Measurements from ENCODE around the gene CCDC28B.
A peak's percentile ranks its signal among the peaks of the same experiment; 100 is the strongest.

The CCDC28B gene

GRCh38 chr1:32221980-32222755 lies 21.8 kb downstream of the CCDC28B start, which contains the start of the genes EIF3I and TMEM234:
Gene EIF3I (plus strand): TSS chr1:32222407. CDS start chr1:32222442, 35 bp downstream.
Gene TMEM234 (minus strand): TSS chr1:32222353. CDS start chr1:32222322, 31 bp downstream.
- DNase-seq (ENCODE audit: low read depth, low spot score), result peak; percentile 65

GRCh38 chr1:32223683-32224082 lies 23.3 kb downstream of the CCDC28B start:
- DNase-seq (ENCODE audit: low read depth, low spot score), result no peak

- no peak for DNase-seq (ENCODE audit: low read depth, low spot score)
Measured at GRCh38 chr1:32224285-32224684, 23.9 kb downstream of the CCDC28B start.

- no peak for DNase-seq (ENCODE audit: low read depth, low spot score)
Measured at GRCh38 chr1:32228771-32229170, 28.4 kb downstream of the CCDC28B start.

GRCh38 chr1:32231843-32232432 lies 31.5 kb downstream of the CCDC28B start:
- DNase-seq (ENCODE audit: low read depth, low spot score), result no peak

GRCh38 chr1:32232558-32233304 lies 32.3 kb downstream of the CCDC28B start:
- DNase-seq (ENCODE audit: low read depth, low spot score), result no peak

- DNase-seq (ENCODE audit: low read depth, low spot score), result no peak
Measured at GRCh38 chr1:32234792-32235191, 34.4 kb downstream of the CCDC28B start.

- DNase-seq (ENCODE audit: low read depth, low spot score), result no peak
Measured at GRCh38 chr1:32239337-32239736, 38.9 kb downstream of the CCDC28B start.

GRCh38 chr1:32239790-32240139 lies 39.4 kb downstream of the CCDC28B start:
- DNase-seq (ENCODE audit: low read depth, low spot score), result no peak

GRCh38 chr1:32240140-32240951 lies 40.0 kb downstream of the CCDC28B start:
- DNase-seq (ENCODE audit: low read depth, low spot score), result no peak

- DNase-seq (ENCODE audit: low read depth, low spot score), result no peak
Measured at GRCh38 chr1:32241001-32241763, 40.8 kb downstream of the CCDC28B start.

GRCh38 chr1:32242341-32242851 lies 42.0 kb downstream of the CCDC28B start:
- no peak for DNase-seq (ENCODE audit: low read depth, low spot score)

GRCh38 chr1:32246888-32247273 lies 46.5 kb downstream of the CCDC28B start, which contains the start of gene FAM167B:
Gene FAM167B (plus strand): TSS chr1:32247222. CDS start chr1:32247422, 200 bp downstream.
- DNase-seq (ENCODE audit: low read depth, low spot score), result no peak

GRCh38 chr1:32247452-32247851 lies 47.1 kb downstream of the CCDC28B start:
- DNase-seq (ENCODE audit: low read depth, low spot score), result no peak

GRCh38 chr1:32247983-32248889 lies 47.8 kb downstream of the CCDC28B start:
- no peak for DNase-seq (ENCODE audit: low read depth, low spot score)

GRCh38 chr1:32249831-32250525 lies 49.6 kb downstream of the CCDC28B start:
- DNase-seq (ENCODE audit: low read depth, low spot score), result no peak

- DNase-seq (ENCODE audit: low read depth, low spot score), result no peak
Measured at GRCh38 chr1:32250893-32251716, 50.7 kb downstream of the CCDC28B start, which contains the start of gene LCK. Gene LCK (plus strand): TSS chr1:32251265. CDS start chr1:32274330, 23,065 bp downstream.

Data from smooth muscle cell of the brain vasculature (primary cell).